ENCODE data around the gene HIP1. TPM values are rescaled to one million over a fixed set of nuclear protein-coding genes. Genes with fewer than 3 reads are reported as not detected.

Gene HIP1
- polyA plus RNA-seq, 3 donors = 4.3 to 14.8 (median 5.3) TPM

- TF ChIP-seq CTCF (IDR thresholded peaks at IDR 0.05) = no peak
- Histone ChIP-seq H3K27me3 (ENCODE audit: control insufficient read depth in 2 of 2, insufficient read depth in 2 of 2, low read length in 2 of 2) (no peaks in the 10 kb centered on the region), H3K4me3 (replicated peaks in 1 of 3; ENCODE audit: low read depth in 2 of 3, low read length in 3 of 3) (no peak overlapping the region), H4K20me1 (ENCODE audit: insufficient read depth, low read length) (peaks cover 7% of the 10 kb centered on the region), H3K4me1 (ENCODE audit: control insufficient read depth in 1 of 2, insufficient read depth in 2 of 2, low read length in 2 of 2) (peaks cover 11 to 13% of the 10 kb centered on the region in 2 donors), H2AFZ (ENCODE audit: insufficient read depth, low read depth, low read length, poor library complexity, severe bottlenecking) (no peak overlapping the region), H3K9ac (ENCODE audit: insufficient read depth, low read length, poor library complexity, severe bottlenecking) (no peak overlapping the region), H3K9me3 (replicated peaks in 1 of 2; ENCODE audit: control insufficient read depth in 1 of 2, insufficient read depth in 1 of 2, low read length in 2 of 2) (peaks cover 0 to 4% of the 10 kb centered on the region in 2 donors), H3K36me3 (replicated peaks in 1 of 2; ENCODE audit: control insufficient read depth in 1 of 2, insufficient read depth in 2 of 2, low read length in 2 of 2) (no peaks in the 10 kb centered on the region), H3K27ac (ENCODE audit: low read depth in 1 of 2, low read length in 2 of 2) (no peak overlapping the region), H3K4me2 (replicated peaks; ENCODE audit: extremely low read depth, low read length, poor library complexity, severe bottlenecking) (no peak overlapping the region), H3K79me2 (ENCODE audit: insufficient read depth, low read length) (no peaks in the 10 kb centered on the region)
- Mint-ChIP-seq H3K4me3 (no peak overlapping the region), H3K4me1 (peaks cover 16% of the 10 kb centered on the region), H3K36me3 (peaks cover 9 to 10% of the 10 kb centered on the region in 2 donors), H3K27me3 (ENCODE audit: low read depth in 3 of 3) (peaks cover 0 to 4% (median 2%) of the 10 kb centered on the region in 3 donors), H3K27ac (peak overlapping the region in 1 of 7 donors; percentile 32), H3K9me3 (peaks cover 4 to 9% (median 6%) of the 10 kb centered on the region in 7 donors)
- intact Hi-C loops (cut with micrococcal nuclease) = no loop called here
- no peak for DNase-seq
- no CpG with 5 or more reads among the region's 9 CpGs for WGBS (ENCODE audit: insufficient coverage)
Observed at GRCh38 chr7:75716992-75717626, 21.6 kb downstream of the HIP1 start.

- no peaks in the 10 kb centered on the region for H3K79me2 ChIP-seq (ENCODE audit: insufficient read depth, low read length)
- peaks cover 13% of the 10 kb centered on the region for H4K20me1 ChIP-seq (ENCODE audit: insufficient read depth, low read length)
- H3K27me3 ChIP-seq (ENCODE audit: control insufficient read depth in 2 of 2, insufficient read depth in 2 of 2, low read length in 2 of 2) = no peaks in the 10 kb centered on the region
- H3K4me2 ChIP-seq (replicated peaks; ENCODE audit: extremely low read depth, low read length, poor library complexity, severe bottlenecking) = no peak overlapping the region
- H3K4me1 Mint-ChIP-seq = peaks cover 29% of the 10 kb centered on the region
- TF ChIP-seq CTCF (IDR thresholded peaks at IDR 0.05) = no peak
- no peak overlapping the region for H3K4me3 ChIP-seq (replicated peaks in 1 of 3; ENCODE audit: low read depth in 2 of 3, low read length in 3 of 3)
- intact Hi-C loops (cut with micrococcal nuclease) = no loop called here
- H3K9me3 Mint-ChIP-seq = peaks cover 4 to 9% (median 7%) of the 10 kb centered on the region in 7 donors
- H3K4me1 ChIP-seq (ENCODE audit: control insufficient read depth in 1 of 2, insufficient read depth in 2 of 2, low read length in 2 of 2) = peaks cover 22 to 25% of the 10 kb centered on the region in 2 donors
- peak overlapping the region in 1 of 7 donors; percentile 15 for H3K27ac Mint-ChIP-seq
- H3K9ac ChIP-seq (ENCODE audit: insufficient read depth, low read length, poor library complexity, severe bottlenecking) = no peak overlapping the region
- no peak for DNase-seq
- no peak overlapping the region for H2AFZ ChIP-seq (ENCODE audit: insufficient read depth, low read depth, low read length, poor library complexity, severe bottlenecking)
- H3K4me3 Mint-ChIP-seq = no peak overlapping the region
- H3K27me3 Mint-ChIP-seq (ENCODE audit: low read depth in 3 of 3) = peaks cover 0 to 6% (median 2%) of the 10 kb centered on the region in 3 donors
- H3K9me3 ChIP-seq (replicated peaks in 1 of 2; ENCODE audit: control insufficient read depth in 1 of 2, insufficient read depth in 1 of 2, low read length in 2 of 2) = peaks cover 0 to 4% of the 10 kb centered on the region in 2 donors
- 80% methylated on average over 1 of the region's 7 CpGs for WGBS (ENCODE audit: insufficient coverage)
- no peak overlapping the region for H3K27ac ChIP-seq (ENCODE audit: low read depth in 1 of 2, low read length in 2 of 2)
- H3K36me3 Mint-ChIP-seq = peaks cover 9 to 10% of the 10 kb centered on the region in 2 donors
- H3K36me3 ChIP-seq (replicated peaks in 1 of 2; ENCODE audit: control insufficient read depth in 1 of 2, insufficient read depth in 2 of 2, low read length in 2 of 2) = no peaks in the 10 kb centered on the region
Observed at GRCh38 chr7:75715864-75716263, 22.9 kb downstream of the HIP1 start.
